ENCODE data around the gene SETD3. TPM values are rescaled to one million over a fixed set of nuclear protein-coding genes. Genes with fewer than 3 reads are reported as not detected.

Gene SETD3
- total RNA-seq (38.1 TPM), polyA plus RNA-seq (10 to 100 TPM; 26.5 to 35.2 (median 31.7) TPM)

GRCh38 chr14:99479906-99480869 is at the start of gene SETD3:
Gene SETD3, minus strand, starts transcription at chr14:99480859. Its CDS starts 15,054 bp downstream, at chr14:99465805.
- Mint-ChIP-seq H3K27ac (peak within 1 kb of the TSS; percentile 98 to 100 (median 99)), H3K4me3 (peak within 1 kb of the TSS; percentile 98 to 100 (median 99)), H3K4me1 (peaks cover 46 to 65% (median 59%) of the 10 kb centered on the region in 4 donors), H3K9me3 (no peaks in the 10 kb centered on the region), H3K36me3 (peaks cover 3% of the 10 kb centered on the region), H3K27me3 (peaks cover 5% of the 10 kb centered on the region)
- DNase-seq (peak; percentile 29 to 41 (median 33)), ATAC-seq (ENCODE audit: low read depth in 2 of 2) (no peak)
- Histone ChIP-seq H3K36me3 (ENCODE audit: control insufficient read depth, insufficient read depth, low read length) (no peaks in the 10 kb centered on the region), H3K27me3 (ENCODE audit: control insufficient read depth, insufficient read depth, low read length) (no peaks in the 10 kb centered on the region), H3K4me3 (ENCODE audit: low read depth, low read length) (peak within 1 kb of the TSS; percentile 100), H3K4me1 (ENCODE audit: control insufficient read depth, insufficient read depth, low read length, poor library complexity, severe bottlenecking) (peaks cover 36% of the 10 kb centered on the region), H3K27ac (ENCODE audit: insufficient read depth, low read length, poor library complexity, severe bottlenecking) (peak within 1 kb of the TSS; percentile 95), H3K9me3 (ENCODE audit: control insufficient read depth in 2 of 2, low read length in 2 of 2) (no peaks in the 10 kb centered on the region)

- peaks cover 17% of the 10 kb centered on the region for H3K4me1 ChIP-seq (ENCODE audit: control insufficient read depth, insufficient read depth, low read length, poor library complexity, severe bottlenecking)
- no peak overlapping the region for H3K27ac Mint-ChIP-seq
- no peaks in the 10 kb centered on the region for H3K27me3 ChIP-seq (ENCODE audit: control insufficient read depth, insufficient read depth, low read length)
- H3K27me3 Mint-ChIP-seq: no peaks in the 10 kb centered on the region
- H3K9me3 Mint-ChIP-seq: peaks cover 0 to 3% (median 0%) of the 10 kb centered on the region in 7 donors
- H3K27ac ChIP-seq (ENCODE audit: insufficient read depth, low read length, poor library complexity, severe bottlenecking): no peak overlapping the region
- H3K36me3 ChIP-seq (ENCODE audit: control insufficient read depth, insufficient read depth, low read length): no peaks in the 10 kb centered on the region
- ATAC-seq (ENCODE audit: low read depth in 2 of 2): no peak
- no peaks in the 10 kb centered on the region for H3K36me3 Mint-ChIP-seq
- no peak overlapping the region for H3K4me3 Mint-ChIP-seq
- no peaks in the 10 kb centered on the region for H3K9me3 ChIP-seq (ENCODE audit: control insufficient read depth in 2 of 2, low read length in 2 of 2)
- peaks cover 4 to 18% (median 6%) of the 10 kb centered on the region in 4 donors for H3K4me1 Mint-ChIP-seq
- H3K4me3 ChIP-seq (ENCODE audit: low read depth, low read length): no peak overlapping the region
- DNase-seq: no peak
Observed at GRCh38 chr14:99529899-99530298, 49.2 kb upstream of the SETD3 start.

- DNase-seq (no peak), ATAC-seq (ENCODE audit: low read depth in 2 of 2) (no peak)
- H3K27ac ChIP-seq (ENCODE audit: insufficient read depth, low read length, poor library complexity, severe bottlenecking): no peak overlapping the region
- Mint-ChIP-seq H3K9me3 (peaks cover 0 to 3% (median 0%) of the 10 kb centered on the region in 7 donors), H3K4me1 (peaks cover 4 to 28% (median 10%) of the 10 kb centered on the region in 4 donors), H3K36me3 (no peaks in the 10 kb centered on the region), H3K4me3 (no peak overlapping the region), H3K27me3 (no peaks in the 10 kb centered on the region), H3K27ac (no peak overlapping the region)
- no peaks in the 10 kb centered on the region for H3K36me3 ChIP-seq (ENCODE audit: control insufficient read depth, insufficient read depth, low read length)
- H3K4me3 ChIP-seq (ENCODE audit: low read depth, low read length): no peak overlapping the region
- H3K4me1 ChIP-seq (ENCODE audit: control insufficient read depth, insufficient read depth, low read length, poor library complexity, severe bottlenecking): peaks cover 22% of the 10 kb centered on the region
- no peaks in the 10 kb centered on the region for H3K9me3 ChIP-seq (ENCODE audit: control insufficient read depth in 2 of 2, low read length in 2 of 2)
- no peaks in the 10 kb centered on the region for H3K27me3 ChIP-seq (ENCODE audit: control insufficient read depth, insufficient read depth, low read length)
Observed at GRCh38 chr14:99527427-99528076, 46.9 kb upstream of the SETD3 start.

DNA sequence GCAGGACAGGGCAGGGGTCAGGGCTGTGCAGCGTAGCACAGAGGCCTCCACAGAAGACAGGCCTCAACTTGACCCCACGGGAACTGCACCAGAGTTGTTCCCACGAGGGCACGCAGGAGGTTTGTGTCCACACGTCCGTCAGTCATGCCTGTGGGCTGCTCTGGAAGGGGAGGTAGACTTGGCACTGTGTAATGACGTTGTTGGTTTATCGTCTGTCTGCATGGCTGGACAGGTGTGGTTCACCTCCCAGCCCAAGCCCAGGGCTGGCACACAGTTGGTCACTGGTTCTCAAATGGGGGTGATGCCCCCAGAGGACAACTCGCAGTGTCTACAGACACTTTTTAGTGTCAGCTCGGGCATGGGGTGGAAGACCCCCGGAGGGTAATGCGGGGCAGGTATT is 46.4 kb upstream of the SETD3 start:
- no peaks in the 10 kb centered on the region for H3K27me3 Mint-ChIP-seq
- no peak overlapping the region for H3K4me3 Mint-ChIP-seq
- Histone ChIP-seq H3K4me1 (ENCODE audit: control insufficient read depth, insufficient read depth, low read length, poor library complexity, severe bottlenecking) (peaks cover 22% of the 10 kb centered on the region), H3K27ac (ENCODE audit: insufficient read depth, low read length, poor library complexity, severe bottlenecking) (no peak overlapping the region), H3K27me3 (ENCODE audit: control insufficient read depth, insufficient read depth, low read length) (no peaks in the 10 kb centered on the region), H3K9me3 (ENCODE audit: control insufficient read depth in 2 of 2, low read length in 2 of 2) (no peaks in the 10 kb centered on the region), H3K4me3 (ENCODE audit: low read depth, low read length) (no peak overlapping the region), H3K36me3 (ENCODE audit: control insufficient read depth, insufficient read depth, low read length) (no peaks in the 10 kb centered on the region)
- no peaks in the 10 kb centered on the region for H3K36me3 Mint-ChIP-seq
- peaks cover 4 to 28% (median 10%) of the 10 kb centered on the region in 4 donors for H3K4me1 Mint-ChIP-seq
- ATAC-seq (ENCODE audit: low read depth in 2 of 2): no peak
- no peak for DNase-seq
- H3K9me3 Mint-ChIP-seq: peaks cover 0 to 3% (median 0%) of the 10 kb centered on the region in 7 donors
- H3K27ac Mint-ChIP-seq: no peak overlapping the region

DNA sequence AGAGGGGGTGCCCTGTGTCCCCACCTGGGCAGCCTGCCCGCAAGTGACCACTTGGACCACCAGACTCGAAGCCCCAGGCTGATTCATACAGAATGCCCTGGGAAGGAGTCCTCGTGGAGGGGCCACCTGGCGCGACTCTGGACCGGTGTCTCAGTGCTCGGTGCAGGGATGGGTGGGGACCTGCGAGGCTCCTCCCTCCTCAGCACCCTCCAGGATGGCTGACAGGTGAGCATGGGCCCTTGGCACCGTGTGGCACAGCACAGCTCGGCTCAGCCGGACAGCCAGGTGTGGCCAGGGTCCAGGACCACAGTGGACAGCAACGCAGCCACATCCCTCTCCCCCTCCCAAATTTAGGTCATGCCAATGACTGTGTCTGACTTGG is 45.0 kb upstream of the SETD3 start:
- ATAC-seq (ENCODE audit: low read depth in 2 of 2): no peak
- H3K9me3 Mint-ChIP-seq: peaks cover 0 to 3% (median 0%) of the 10 kb centered on the region in 7 donors
- peaks cover 22% of the 10 kb centered on the region for H3K4me1 ChIP-seq (ENCODE audit: control insufficient read depth, insufficient read depth, low read length, poor library complexity, severe bottlenecking)
- peak overlapping the region in 1 of 4 donors; percentile 84 for H3K4me3 Mint-ChIP-seq
- peak overlapping the region; percentile 51 for H3K27ac ChIP-seq (ENCODE audit: insufficient read depth, low read length, poor library complexity, severe bottlenecking)
- no peak overlapping the region for H3K4me3 ChIP-seq (ENCODE audit: low read depth, low read length)
- H3K27me3 Mint-ChIP-seq: no peaks in the 10 kb centered on the region
- no peaks in the 10 kb centered on the region for H3K9me3 ChIP-seq (ENCODE audit: control insufficient read depth in 2 of 2, low read length in 2 of 2)
- DNase-seq: peak in 1 of 3 donors; percentile 47
- H3K4me1 Mint-ChIP-seq: peaks cover 4 to 28% (median 10%) of the 10 kb centered on the region in 4 donors
- no peaks in the 10 kb centered on the region for H3K36me3 Mint-ChIP-seq
- no peaks in the 10 kb centered on the region for H3K27me3 ChIP-seq (ENCODE audit: control insufficient read depth, insufficient read depth, low read length)
- H3K27ac Mint-ChIP-seq: peak overlapping the region; percentile 92 to 96 (median 93)
- no peaks in the 10 kb centered on the region for H3K36me3 ChIP-seq (ENCODE audit: control insufficient read depth, insufficient read depth, low read length)

GRCh38 chr14:99524804-99525698 is 44.4 kb upstream of the SETD3 start:
- peak; percentile 42 to 73 for ATAC-seq (ENCODE audit: low read depth in 2 of 2)
- Histone ChIP-seq H3K9me3 (ENCODE audit: control insufficient read depth in 2 of 2, low read length in 2 of 2) (no peaks in the 10 kb centered on the region), H3K27ac (ENCODE audit: insufficient read depth, low read length, poor library complexity, severe bottlenecking) (peak overlapping the region; percentile 51), H3K4me1 (ENCODE audit: control insufficient read depth, insufficient read depth, low read length, poor library complexity, severe bottlenecking) (peaks cover 22% of the 10 kb centered on the region), H3K27me3 (ENCODE audit: control insufficient read depth, insufficient read depth, low read length) (no peaks in the 10 kb centered on the region), H3K4me3 (ENCODE audit: low read depth, low read length) (no peak overlapping the region), H3K36me3 (ENCODE audit: control insufficient read depth, insufficient read depth, low read length) (no peaks in the 10 kb centered on the region)
- no peaks in the 10 kb centered on the region for H3K36me3 Mint-ChIP-seq
- H3K4me3 Mint-ChIP-seq: peak overlapping the region in 3 of 4 donors; percentile 34 to 84 (median 80)
- peak in 2 of 3 donors; percentile 29 to 86 for DNase-seq
- H3K27me3 Mint-ChIP-seq: no peaks in the 10 kb centered on the region
- H3K4me1 Mint-ChIP-seq: peaks cover 4 to 28% (median 10%) of the 10 kb centered on the region in 4 donors
- peak overlapping the region; percentile 92 to 96 (median 93) for H3K27ac Mint-ChIP-seq
- peaks cover 0 to 3% (median 0%) of the 10 kb centered on the region in 7 donors for H3K9me3 Mint-ChIP-seq

DNA sequence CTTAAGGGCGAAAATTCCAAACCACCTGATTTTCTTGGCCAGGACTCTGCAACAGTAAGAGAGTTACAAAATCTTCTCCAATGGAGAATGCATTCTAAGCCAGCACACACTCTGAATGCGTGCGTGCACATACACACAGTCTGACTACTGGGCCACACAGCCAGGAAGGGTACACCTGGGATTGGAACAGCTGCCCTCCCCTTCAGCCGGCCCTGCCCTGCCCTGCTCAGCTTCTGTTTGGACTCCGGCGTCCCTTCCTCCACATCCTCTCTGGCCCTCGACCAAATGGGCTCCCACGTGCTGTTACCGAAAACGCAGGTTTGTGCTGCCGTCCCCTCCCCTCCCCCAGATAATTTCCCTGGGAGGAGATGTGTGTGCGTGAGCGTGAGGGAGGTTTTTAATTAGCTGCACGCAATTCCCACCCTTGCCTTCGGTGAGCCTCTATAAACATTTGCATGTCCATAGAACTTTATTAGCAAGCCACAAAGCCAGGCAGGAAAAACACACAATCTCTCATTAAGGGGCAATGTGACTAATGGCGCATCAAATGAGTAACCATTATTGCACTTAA is 43.5 kb upstream of the SETD3 start:
- peak overlapping the region in 1 of 3 donors; percentile 62 for H3K27ac Mint-ChIP-seq
- no peaks in the 10 kb centered on the region for H3K27me3 ChIP-seq (ENCODE audit: control insufficient read depth, insufficient read depth, low read length)
- no peak overlapping the region for H3K4me3 Mint-ChIP-seq
- H3K27ac ChIP-seq (ENCODE audit: insufficient read depth, low read length, poor library complexity, severe bottlenecking): no peak overlapping the region
- no peaks in the 10 kb centered on the region for H3K27me3 Mint-ChIP-seq
- no peak for DNase-seq
- ATAC-seq (ENCODE audit: low read depth in 2 of 2): no peak
- H3K36me3 ChIP-seq (ENCODE audit: control insufficient read depth, insufficient read depth, low read length): no peaks in the 10 kb centered on the region
- peaks cover 4 to 28% (median 10%) of the 10 kb centered on the region in 4 donors for H3K4me1 Mint-ChIP-seq
- H3K36me3 Mint-ChIP-seq: no peaks in the 10 kb centered on the region
- peaks cover 0 to 3% (median 0%) of the 10 kb centered on the region in 7 donors for H3K9me3 Mint-ChIP-seq
- H3K4me1 ChIP-seq (ENCODE audit: control insufficient read depth, insufficient read depth, low read length, poor library complexity, severe bottlenecking): peaks cover 22% of the 10 kb centered on the region
- no peaks in the 10 kb centered on the region for H3K9me3 ChIP-seq (ENCODE audit: control insufficient read depth in 2 of 2, low read length in 2 of 2)
- H3K4me3 ChIP-seq (ENCODE audit: low read depth, low read length): no peak overlapping the region

All from CD4-positive, CD25-positive, alpha-beta regulatory T cell (primary cell).